Measurements from ENCODE around the gene SNX21.
A peak's percentile ranks its signal among the peaks of the same experiment; 100 is the strongest.
"Not testable (repeated sequence)": the region's sequence is repeated elsewhere in the genome, so short reads cannot be mapped to it uniquely, and the experiment has no call there.

Gene SNX21

DNA sequence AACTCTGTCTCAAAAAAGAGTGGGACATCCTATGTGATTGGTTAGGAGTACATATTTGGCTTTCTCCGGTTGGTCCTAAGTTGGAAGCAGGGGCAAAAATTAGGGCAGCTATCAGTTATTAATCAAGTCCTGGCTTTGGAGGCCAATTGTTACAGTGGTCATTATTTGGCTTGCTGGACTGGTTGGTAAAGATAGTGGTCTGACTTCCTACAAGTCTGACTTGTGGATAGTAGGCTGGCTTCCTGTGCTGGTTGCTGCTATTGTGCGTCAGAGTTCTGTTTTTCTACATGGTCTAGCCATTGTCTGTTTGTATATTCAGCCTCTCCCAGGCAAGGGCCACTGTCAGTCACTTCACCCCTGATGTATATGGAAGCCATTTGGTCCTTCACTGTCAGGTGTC is 16.6 kb downstream of the SNX21 start:
- DNase-seq (ENCODE audit: low read depth in 3 of 3) = no peak

- DNase-seq (ENCODE audit: low read depth in 3 of 3) = no peak
These were observed 17.3 kb downstream of the SNX21 start for GRCh38 chr20:45850926-45851325.

GRCh38 chr20:45851501-45851900 is 17.9 kb downstream of the SNX21 start:
- DNase-seq (ENCODE audit: low read depth in 3 of 3) = no peak

DNA sequence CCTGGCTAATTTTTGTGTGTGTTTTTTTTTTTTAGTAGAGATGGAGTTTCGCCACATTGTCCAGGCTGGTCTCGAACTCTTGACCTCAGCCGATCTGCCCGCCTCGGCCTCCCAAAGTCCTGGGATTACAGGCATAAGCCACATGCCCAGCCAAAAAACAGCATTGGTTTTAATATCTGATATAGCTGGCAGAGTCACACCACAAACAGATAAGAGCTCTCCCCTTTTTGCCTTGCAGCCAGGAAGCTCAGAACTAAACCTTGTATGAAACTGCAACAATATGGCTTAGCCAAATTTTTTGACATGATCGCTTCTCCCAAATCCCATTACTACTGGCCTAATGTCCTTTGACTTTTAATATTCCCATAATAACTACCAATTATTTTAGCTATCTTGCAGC is 18.7 kb downstream of the SNX21 start:
- no peak for DNase-seq (ENCODE audit: low read depth in 3 of 3)

GRCh38 chr20:45853484-45853883 is 19.9 kb downstream of the SNX21 start:
- no peak for DNase-seq (ENCODE audit: low read depth in 3 of 3)

DNA sequence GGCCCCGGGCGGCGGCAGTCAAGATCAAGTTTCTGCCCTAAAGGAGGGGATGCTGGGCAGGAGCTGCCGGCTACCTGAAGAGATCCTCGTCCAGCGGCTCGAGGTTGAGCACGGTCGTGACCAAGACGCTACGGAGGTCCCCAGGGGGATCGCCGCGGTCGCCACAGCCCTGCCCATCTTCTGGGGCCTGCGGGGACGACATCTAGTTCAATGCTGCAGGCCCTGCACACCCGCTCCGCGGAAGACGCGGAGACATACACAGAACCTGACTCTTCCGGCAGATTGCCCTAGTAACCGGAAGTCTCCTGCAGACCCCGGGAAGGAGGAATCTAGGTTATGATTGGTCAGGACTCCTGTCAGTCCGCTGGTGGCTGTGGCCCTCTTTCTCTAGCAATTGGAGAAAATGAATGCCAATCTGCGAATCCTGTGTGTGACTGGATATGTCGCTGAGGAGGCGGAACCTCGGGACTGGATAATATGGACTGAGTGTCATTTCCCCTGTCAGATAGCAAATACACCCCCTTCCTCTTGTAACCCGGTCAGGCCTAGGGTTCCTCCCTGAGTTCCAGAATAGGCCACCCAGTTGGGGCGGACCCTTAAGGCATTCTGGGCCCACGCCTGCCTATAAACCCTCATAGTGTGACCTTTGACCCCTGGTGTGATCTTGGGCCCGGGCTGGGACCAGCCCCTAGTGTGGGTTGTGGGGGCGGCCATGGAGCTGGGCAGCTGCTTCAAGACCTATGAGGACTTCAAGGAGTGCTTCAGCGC is 23.7 kb downstream of the SNX21 start, which contains the start of the genes ACOT8 and ZSWIM3:
Gene ACOT8, minus strand, starts transcription at position 279 of the 768 bp plus-strand sequence. Its CDS starts 77 bp downstream, at position 202.
Gene ZSWIM3, plus strand, starts transcription at position 501 of the 768 bp plus-strand sequence. Its CDS starts 212 bp downstream, at position 713.
- DNase-seq (ENCODE audit: low read depth in 3 of 3) = peak; percentile 85 to 95 (median 90)

DNA sequence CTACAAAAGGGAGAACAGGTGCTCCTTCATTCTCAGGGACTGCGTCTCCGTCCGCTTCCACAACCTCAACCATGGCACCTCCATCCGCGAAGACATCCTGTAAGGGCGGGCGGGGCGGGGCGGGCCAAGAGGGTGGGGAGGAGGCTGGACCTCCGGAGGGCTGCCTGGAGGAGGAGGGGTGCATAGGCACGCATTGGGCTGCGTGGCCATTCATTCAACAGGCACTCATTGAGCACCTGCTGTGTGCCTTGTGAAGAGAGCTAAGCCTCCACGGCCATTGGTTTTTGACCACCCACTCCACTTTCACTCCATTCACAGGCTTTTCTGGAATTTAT is 24.2 kb downstream of the SNX21 start:
- DNase-seq (ENCODE audit: low read depth in 3 of 3) = peak; percentile 16 to 44 (median 37)

GRCh38 chr20:45859916-45860315 is 26.3 kb downstream of the SNX21 start:
- no peak for DNase-seq (ENCODE audit: low read depth in 3 of 3)

DNA sequence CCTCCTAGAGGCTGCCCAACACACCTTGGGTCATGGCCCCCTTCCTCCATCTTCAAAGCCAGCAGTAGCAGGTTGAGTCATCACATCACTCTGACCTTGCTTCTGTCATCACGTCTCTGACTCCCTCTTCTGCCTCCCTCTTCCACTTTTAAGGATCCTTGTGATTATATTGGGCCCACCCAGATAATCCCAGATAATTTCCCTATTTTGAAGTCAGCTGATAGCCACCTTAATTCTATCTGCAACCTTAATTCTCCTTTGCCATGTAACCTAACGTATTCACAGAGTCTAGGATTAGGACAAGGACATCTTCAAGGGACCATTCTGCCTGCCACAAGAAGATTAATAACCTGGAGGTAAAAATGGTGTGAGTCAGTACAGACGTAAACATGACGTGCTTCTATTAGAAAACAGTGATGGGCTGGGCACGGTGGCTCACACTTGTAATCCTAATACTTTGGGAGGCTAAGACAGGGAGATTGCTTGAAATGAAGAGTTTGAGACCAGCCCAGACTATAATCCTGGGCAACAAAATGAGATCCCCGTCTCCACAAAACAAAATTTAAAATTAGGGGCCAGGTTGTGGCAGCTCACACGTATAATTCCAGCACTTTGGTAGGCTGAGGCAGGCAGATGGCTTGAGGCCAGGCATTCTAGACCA is 27.1 kb downstream of the SNX21 start:
- DNase-seq (ENCODE audit: low read depth in 3 of 3) = no peak

- no peak for DNase-seq (ENCODE audit: low read depth in 3 of 3)
These were observed 27.8 kb downstream of the SNX21 start for GRCh38 chr20:45861221-45862075.

DNA sequence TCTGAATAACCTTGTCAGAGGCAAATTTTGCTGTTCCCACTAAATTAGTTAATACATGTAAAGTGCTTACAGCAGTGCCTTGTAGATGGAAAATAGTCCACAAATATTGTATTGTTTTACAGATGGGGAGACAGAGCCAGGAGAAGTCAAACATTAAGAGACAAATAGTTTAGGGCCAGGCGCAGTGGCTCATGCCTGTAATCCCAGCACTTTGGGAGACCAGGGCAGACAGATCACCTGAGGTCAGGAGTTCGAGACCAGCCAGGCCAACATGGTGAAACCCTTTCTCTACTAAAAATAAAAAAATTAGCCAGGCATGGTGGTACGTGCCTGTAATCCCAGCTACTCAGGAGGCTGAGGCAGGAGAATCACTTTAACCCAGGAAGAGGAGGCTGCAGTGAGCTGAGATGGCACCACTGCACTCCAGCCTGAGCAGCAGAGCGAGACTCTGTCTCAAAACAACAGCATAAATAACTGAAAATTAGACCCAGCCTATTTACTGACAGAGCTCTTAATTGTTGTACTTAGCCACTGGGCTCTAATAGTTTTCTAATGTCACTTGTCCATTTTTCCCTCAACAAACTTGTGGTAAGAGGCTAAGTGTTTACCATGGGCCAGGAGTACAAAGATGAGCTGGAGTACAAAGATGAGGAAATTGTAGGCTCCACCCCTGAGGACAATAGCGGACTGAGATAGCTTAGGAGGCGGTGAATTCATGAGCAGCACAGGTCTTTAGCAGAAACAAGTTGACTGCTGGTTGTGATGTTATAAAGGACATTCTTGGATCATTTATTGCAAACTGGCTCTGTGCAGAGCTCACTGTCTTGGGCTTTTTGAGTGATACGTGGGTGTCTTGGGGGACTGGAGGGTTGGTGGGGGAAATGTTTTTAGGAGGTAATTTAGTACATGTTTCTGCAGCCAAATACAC is 30.2 kb downstream of the SNX21 start:
- no peak for DNase-seq (ENCODE audit: low read depth in 3 of 3)

- no peak for DNase-seq (ENCODE audit: low read depth in 3 of 3)
These were observed 32.9 kb downstream of the SNX21 start for GRCh38 chr20:45866454-45866853.

DNA sequence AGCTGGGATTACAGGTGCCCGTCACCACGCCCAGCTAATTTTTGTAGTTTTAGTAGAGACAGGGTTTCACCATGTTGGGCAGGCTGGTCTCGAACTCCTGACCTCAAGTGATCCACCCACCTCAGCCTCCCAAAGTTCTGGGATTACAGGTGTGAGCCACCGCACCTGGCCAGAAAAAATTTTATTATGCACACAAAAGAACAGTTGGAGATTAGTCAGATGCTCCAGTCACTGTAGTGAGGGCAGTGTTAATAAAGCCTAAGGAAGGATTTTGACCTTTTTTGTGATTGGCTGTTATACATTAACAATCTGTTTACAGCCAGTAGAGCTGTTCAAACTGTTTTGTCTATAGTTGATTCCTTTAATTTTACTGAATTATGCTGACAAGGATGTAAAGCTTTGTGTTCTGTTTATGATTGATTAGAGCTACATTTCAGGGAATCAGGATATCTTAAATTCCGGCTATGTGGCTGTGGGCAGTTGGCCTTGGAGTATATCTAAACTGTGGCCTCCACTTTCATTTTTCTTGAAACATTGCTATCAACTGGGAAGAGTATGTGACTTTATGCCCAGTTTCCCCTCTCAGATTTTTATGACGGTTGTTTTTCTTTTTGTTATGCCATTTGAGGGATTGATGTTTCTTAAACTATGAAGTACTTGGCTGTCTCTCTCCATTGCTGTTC is 33.7 kb downstream of the SNX21 start:
- DNase-seq (ENCODE audit: low read depth in 3 of 3) = no peak

GRCh38 chr20:45867819-45868176 is 34.2 kb downstream of the SNX21 start:
- no peak for DNase-seq (ENCODE audit: low read depth in 3 of 3)

GRCh38 chr20:45872626-45873025 is 39.0 kb downstream of the SNX21 start:
- no peak for DNase-seq (ENCODE audit: low read depth in 3 of 3)

GRCh38 chr20:45873409-45874103 is 40.0 kb downstream of the SNX21 start:
- DNase-seq (ENCODE audit: low read depth in 3 of 3) = no peak

- DNase-seq (ENCODE audit: low read depth in 3 of 3) = not testable (repeated sequence)
These were observed 40.5 kb downstream of the SNX21 start for GRCh38 chr20:45874104-45874481.

DNA sequence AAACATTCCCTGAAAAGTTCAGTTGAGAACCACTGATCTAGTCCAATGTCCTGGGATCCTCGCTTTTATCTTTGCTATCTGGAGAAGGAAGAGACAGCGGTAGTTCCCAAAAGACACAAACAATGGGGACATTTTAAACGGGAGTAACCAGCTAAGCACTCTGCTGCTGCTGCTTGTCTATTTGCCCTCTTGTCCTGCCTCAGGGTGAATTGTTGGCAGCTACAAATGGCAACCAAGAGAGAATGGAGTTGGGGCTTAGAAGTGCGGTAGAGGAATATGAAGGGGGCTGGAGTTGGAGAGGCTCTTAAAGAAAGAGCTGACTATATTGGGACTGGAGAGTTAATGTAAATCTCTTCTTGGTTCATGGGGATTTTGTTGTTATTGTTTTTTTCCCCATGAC is 41.0 kb downstream of the SNX21 start:
- DNase-seq (ENCODE audit: low read depth in 3 of 3) = no peak

GRCh38 chr20:45878076-45878761 is 44.6 kb downstream of the SNX21 start:
- DNase-seq (ENCODE audit: low read depth in 3 of 3) = no peak

Data from stimulated activated CD4-positive, alpha-beta T cell treated with anti-CD3 and anti-CD28 coated beads, TNF-alpha, amount 100 ng/mL, for 48 hours (primary cell).